Stomach (tissue), 19 donors: Measurements from ENCODE around the gene ZNF398. TPM values are rescaled to one million over a fixed set of nuclear protein-coding genes. Genes with fewer than 3 reads are reported as not detected.

Experiments
- DNase-seq, 2 donors: peaks; one replicate each; pipeline versions ENCODE4 v3.0.0 to v3.0.0-alpha.2; 2013 to 2019
- H3K27ac ChIP-seq, 5 donors: fragments of 200-600 bp in 4 of 5; sonication (generic) in 4 of 5; one replicate each; pipeline ENCODE4 v1.5.1; 2013 to 2019; ENCODE audit warnings: mild to moderate bottlenecking in 1 of 5, moderate library complexity in 1 of 5
- H3K27me3 ChIP-seq, 3 donors: fragments of 200-600 bp; sonication (generic); one replicate each; pipeline ENCODE4 v1.5.1; 2017 to 2019; ENCODE audit warnings: mixed run types in 1 of 3
- H3K36me3 ChIP-seq, 4 donors: fragments of 200-600 bp; sonication (generic); 1 replicate in 3 of 4; 2 replicates in 1 of 4; pipeline ENCODE4 v1.5.1; 2016 to 2019
- H3K4me1 ChIP-seq, 4 donors: fragments of 200-600 bp; sonication (generic); one replicate each; pipeline ENCODE4 v1.5.1; 2016 to 2019
- H3K4me3 ChIP-seq, 4 donors: fragments of 200-600 bp; sonication (generic) in 3 of 4; one replicate each; pipeline ENCODE4 v1.5.1; 2016 to 2019; ENCODE audit warnings: mild to moderate bottlenecking in 1 of 4
- H3K9me3 ChIP-seq, 4 donors: fragments of 200-600 bp; sonication (generic); one replicate each; pipeline ENCODE4 v1.5.1; 2016 to 2019
- CTCF ChIP-seq, 7 experiments: fragments of 450-650 bp in 4 of 7; fragments of 200-600 bp in 3 of 7; sonication (generic) in 3 of 7; IDR thresholded peaks; one replicate each; pipeline ENCODE4 v1.5.1; 2016 to 2019; ENCODE audit warnings: antibody characterized with exemption in 7 of 7, control low read depth in 2 of 7, mild to moderate bottlenecking in 1 of 7
- EP300 ChIP-seq: sonication (generic); formaldehyde crosslinking; IDR thresholded peaks from one replicate; pipeline ENCODE4 v1.6.1; 2017; ENCODE audit warnings: antibody characterized with exemption
- POLR2A ChIP-seq, 4 donors: fragments of 450-650 bp; IDR thresholded peaks; one replicate each; pipeline ENCODE4 v1.6.1; 2016; ENCODE audit warnings: antibody characterized with exemption in 4 of 4, control low read depth in 2 of 4, mild to moderate bottlenecking in 1 of 4, moderate library complexity in 1 of 4
- POLR2AphosphoS5 ChIP-seq, 3 donors: sonication (generic); formaldehyde crosslinking; IDR thresholded peaks; one replicate each; pipeline ENCODE4 v1.6.1; 2016; ENCODE audit warnings: antibody characterized with exemption in 3 of 3
- WGBS, 5 donors: extraction: QIAGEN DNeasy Blood & Tissue Kit in 3 of 5; methylation state at CpG; one replicate each; pipeline versions ENCODE4 v1.1.5 to v1.1.7; 2013 to 2018; 5-methylcytosine and 5-hydroxymethylcytosine counted together
- intact Hi-C: fragments of 100-400 bp; cut with DNase I; formaldehyde crosslinking; loops from one replicate; pipeline ENCODE4 v1.15.1; 2023; ENCODE audit warnings: low total_unique reads
- long read RNA-seq, 10 donors: transcript quantifications; one replicate each; lab custom pipeline, GENCODE V29; 2026
- polyA plus RNA-seq, 3 donors: library from polyadenylated mRNA; stranded (reverse); fragments of 200-250 nt; gene quantifications; one replicate each; pipeline ENCODE4 v1.2.3, GENCODE V29; 2013
- total RNA-seq, 5 donors: library from RNA; depleted of rRNA; stranded (reverse); fragments of >200 nt; gene quantifications; one replicate each; pipeline versions ENCODE4 v1.1.0 to v1.2.3, GENCODE V29; 2014 to 2016
- donor health status: healthy with polysubstance abuse.
- donor health status: Bipolar disorder and iron deficiency.
- donor health status: healthy.

ZNF398 gene
- total RNA-seq: 10 to 100 TPM; 11.7 to 55.4 (median 13.9) TPM
- 1 to 10 TPM; 2.1 to 3.7 (median 2.5) TPM for polyA plus RNA-seq
- long read RNA-seq, donor 1: 0 reads
- long read RNA-seq, donor 2, partial matches to known transcripts: 5 of 6 reads
- long read RNA-seq, donor 2, other reads (novel, unspliced or antisense): 0 of 6 reads
- long read RNA-seq, donor 3, full-length matches to known transcripts: 1 of 1 reads
- long read RNA-seq, donor 3, partial matches to known transcripts: 0 of 1 reads
- long read RNA-seq, donor 3, other reads (novel, unspliced or antisense): 0 of 1 reads
- long read RNA-seq, donor 4: 0 reads
- long read RNA-seq, donor 5, partial matches to known transcripts: 0 of 3 reads
- long read RNA-seq, donor 5, other reads (novel, unspliced or antisense): 0 of 3 reads
- long read RNA-seq, donor 6, partial matches to known transcripts: 0 of 4 reads
- long read RNA-seq, donor 6, other reads (novel, unspliced or antisense): 0 of 4 reads
- long read RNA-seq, donor 7, partial matches to known transcripts: 0 of 3 reads
- long read RNA-seq, donor 7, other reads (novel, unspliced or antisense): 0 of 3 reads
- long read RNA-seq, donor 8, partial matches to known transcripts: 0 of 2 reads
- long read RNA-seq, donor 8, other reads (novel, unspliced or antisense): 0 of 2 reads
- long read RNA-seq, donor 9, partial matches to known transcripts: 5 of 9 reads
- long read RNA-seq, donor 9, other reads (novel, unspliced or antisense): 0 of 9 reads
- long read RNA-seq, donor 10, full-length matches to known transcripts: 1 of 1 reads
- long read RNA-seq, donor 10, partial matches to known transcripts: 0 of 1 reads
- long read RNA-seq, donor 10, other reads (novel, unspliced or antisense): 0 of 1 reads

- peak in 5 of 7 experiments; percentile 33 to 97 (median 62) for TF ChIP-seq CTCF (IDR thresholded peaks at IDR 0.05)
- no peak for TF ChIP-seq EP300
- peak in 2 of 3 donors; percentile 39 to 61 for TF ChIP-seq POLR2AphosphoS5 (IDR thresholded peaks at IDR 0.05)
- no peak for TF ChIP-seq POLR2A (IDR thresholded peaks at IDR 0.05)
- Histone ChIP-seq H3K4me3 (peak within 1 kb of the TSS; percentile 84 to 98 (median 93)), H3K27me3 (no peaks in the 10 kb centered on the region), H3K27ac (peak within 1 kb of the TSS; percentile 87 to 94 (median 92)), H3K4me1 (peaks cover 10 to 52% (median 34%) of the 10 kb centered on the region in 4 donors), H3K36me3 (no peaks in the 10 kb centered on the region), H3K9me3 (no peaks in the 10 kb centered on the region)
- WGBS, 5 donors: 0 to 3% (median 0%) methylated on average over 20 to 79 of the region's 79 CpGs
- intact Hi-C loops: no loop called here
- peak; percentile 75 to 94 for DNase-seq
These were observed at the start of gene ZNF398 for GRCh38 chr7:149147072-149147751. TSS of gene ZNF398 (plus strand) at chr7:149147453. CDS start at chr7:149147743, 290 bp downstream.

- no peak for TF ChIP-seq POLR2AphosphoS5 (IDR thresholded peaks at IDR 0.05)
- no peak for TF ChIP-seq EP300
- no peak for TF ChIP-seq CTCF (IDR thresholded peaks at IDR 0.05)
- no peak for TF ChIP-seq POLR2A (IDR thresholded peaks at IDR 0.05)
- DNase-seq: no peak
- Histone ChIP-seq H3K36me3 (peaks cover 0 to 16% (median 8%) of the 10 kb centered on the region in 4 donors), H3K27ac (no peak overlapping the region), H3K27me3 (no peaks in the 10 kb centered on the region), H3K4me3 (no peak overlapping the region), H3K9me3 (no peaks in the 10 kb centered on the region), H3K4me1 (no peaks in the 10 kb centered on the region)
- intact Hi-C loops: no loop called here
- 80 to 89% (median 80%) methylated on average over 5 to 6 of the region's 6 CpGs for WGBS, 5 donors
These were observed 48.2 kb upstream of the ZNF398 start for GRCh38 chr7:149099058-149099457.

GRCh38 chr7:149100821-149101220, 46.4 kb upstream of the ZNF398 start:
- H3K27me3 ChIP-seq: no peaks in the 10 kb centered on the region
- H3K9me3 ChIP-seq: no peaks in the 10 kb centered on the region
- DNase-seq: no peak
- 86 to 94% (median 91%) methylated on average over 2 of the region's 2 CpGs for WGBS, 5 donors
- no peak overlapping the region for H3K4me3 ChIP-seq
- H3K36me3 ChIP-seq: peaks cover 0 to 31% (median 20%) of the 10 kb centered on the region in 4 donors
- intact Hi-C loops: no loop called here
- no peak for TF ChIP-seq EP300
- no peak for TF ChIP-seq POLR2AphosphoS5 (IDR thresholded peaks at IDR 0.05)
- TF ChIP-seq POLR2A (IDR thresholded peaks at IDR 0.05): no peak
- TF ChIP-seq CTCF (IDR thresholded peaks at IDR 0.05): no peak
- H3K27ac ChIP-seq: no peak overlapping the region
- no peaks in the 10 kb centered on the region for H3K4me1 ChIP-seq

- H3K4me3 ChIP-seq: no peak overlapping the region
These were observed 44.6 kb upstream of the ZNF398 start for GRCh38 chr7:149102666-149103065.

More at GRCh38 chr7:149102666-149103065, 44.6 kb upstream of the ZNF398 start:
- Histone ChIP-seq H3K36me3 (peaks cover 0 to 31% (median 20%) of the 10 kb centered on the region in 4 donors), H3K4me1 (no peaks in the 10 kb centered on the region), H3K9me3 (no peaks in the 10 kb centered on the region), H3K27ac (no peak overlapping the region), H3K27me3 (no peaks in the 10 kb centered on the region)
- no peak for DNase-seq
- 66 to 89% (median 76%) methylated on average over 1 of the region's 1 CpG for WGBS, 5 donors
- intact Hi-C loops: no loop called here
- TF ChIP-seq POLR2A (IDR thresholded peaks at IDR 0.05) (no peak), POLR2AphosphoS5 (IDR thresholded peaks at IDR 0.05) (no peak), EP300 (no peak), CTCF (IDR thresholded peaks at IDR 0.05) (no peak)
